Measurements from ENCODE around the gene UBE2E2.

GRCh38 chr3:23494967-23495366, 291.8 kb downstream of the UBE2E2 start:
- TF ChIP-seq ESRRA (CRISPR knock-in tag; IDR thresholded peaks at IDR 0.05; ENCODE audit: low read depth), result no peak
- TF ChIP-seq ZNF660 (CRISPR knock-in tag; IDR thresholded peaks at IDR 0.05; ENCODE audit: borderline replicate concordance, low read depth), result no peak
- no peak for TF ChIP-seq ZNF570 (CRISPR knock-in tag; IDR thresholded peaks at IDR 0.05; ENCODE audit: borderline replicate concordance)
- TF ChIP-seq ZNF580 (CRISPR knock-in tag; IDR thresholded peaks at IDR 0.05; ENCODE audit: borderline replicate concordance, low read depth), result no peak
- no peak for TF ChIP-seq ZNF615 (CRISPR knock-in tag; IDR thresholded peaks at IDR 0.05; ENCODE audit: borderline replicate concordance)

Measured in HepG2 (cell line).